ENCODE results near the gene SSR1. TPM values are rescaled to one million over a fixed set of nuclear protein-coding genes. Genes with fewer than 3 reads are reported as not detected.

SSR1 gene
- total and polyA plus RNA-seq, 9 of the 15 experiments (the other 6 are each of a cell fraction or from before 2014, with no cell fraction given): 87.7 to 220 (median 144) TPM

DNA sequence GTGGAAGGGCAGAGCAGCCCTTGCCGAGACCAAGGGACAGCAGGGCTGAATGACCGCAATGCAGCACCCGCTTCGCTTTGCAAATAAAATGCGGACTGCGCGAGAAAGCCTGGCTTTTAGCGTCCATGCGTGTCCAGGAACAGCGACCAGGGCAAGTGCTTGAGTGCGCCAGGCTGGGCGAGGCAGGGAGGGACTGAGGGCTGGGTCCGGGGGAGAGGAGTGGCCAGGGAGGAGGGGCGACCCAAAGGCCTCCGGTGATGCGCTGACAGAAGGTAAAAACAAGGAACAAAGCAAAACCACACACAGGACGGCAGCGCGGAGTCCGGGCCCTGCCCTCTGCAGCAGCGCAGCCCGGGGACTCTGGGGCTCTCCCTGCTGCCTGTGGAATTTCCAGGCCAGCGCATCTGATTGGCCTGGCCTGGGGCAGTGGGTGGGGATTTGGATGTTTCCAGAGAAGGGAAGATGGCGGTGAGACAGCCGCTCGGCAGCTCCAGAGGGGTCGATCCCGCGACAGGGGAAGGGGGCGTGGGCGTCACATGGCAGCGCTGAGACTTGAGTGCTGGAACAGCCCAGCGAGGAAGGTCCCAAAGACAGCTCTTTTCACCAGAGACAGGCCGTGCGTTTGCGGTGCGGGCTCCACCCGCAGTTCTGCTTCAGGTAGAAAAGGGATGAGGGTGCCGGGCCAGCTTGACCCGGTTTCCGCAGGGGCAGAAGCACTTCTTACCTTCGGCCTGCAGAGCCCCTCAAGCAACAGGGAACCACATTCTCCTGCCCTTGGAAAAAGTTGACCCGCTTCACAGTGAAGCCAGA, 51.8 kb downstream of the SSR1 start (continued):
- TF ChIP-seq, protein P1, sequence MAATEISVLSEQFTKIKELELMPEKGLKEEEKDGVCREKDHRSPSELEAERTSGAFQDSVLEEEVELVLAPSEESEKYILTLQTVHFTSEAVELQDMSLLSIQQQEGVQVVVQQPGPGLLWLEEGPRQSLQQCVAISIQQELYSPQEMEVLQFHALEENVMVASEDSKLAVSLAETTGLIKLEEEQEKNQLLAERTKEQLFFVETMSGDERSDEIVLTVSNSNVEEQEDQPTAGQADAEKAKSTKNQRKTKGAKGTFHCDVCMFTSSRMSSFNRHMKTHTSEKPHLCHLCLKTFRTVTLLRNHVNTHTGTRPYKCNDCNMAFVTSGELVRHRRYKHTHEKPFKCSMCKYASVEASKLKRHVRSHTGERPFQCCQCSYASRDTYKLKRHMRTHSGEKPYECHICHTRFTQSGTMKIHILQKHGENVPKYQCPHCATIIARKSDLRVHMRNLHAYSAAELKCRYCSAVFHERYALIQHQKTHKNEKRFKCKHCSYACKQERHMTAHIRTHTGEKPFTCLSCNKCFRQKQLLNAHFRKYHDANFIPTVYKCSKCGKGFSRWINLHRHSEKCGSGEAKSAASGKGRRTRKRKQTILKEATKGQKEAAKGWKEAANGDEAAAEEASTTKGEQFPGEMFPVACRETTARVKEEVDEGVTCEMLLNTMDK (IDR thresholded peaks at IDR 0.05; ENCODE audit: borderline replicate concordance, insufficient read depth, low read depth, low read length, poor library complexity, severe bottlenecking): no peak
- TF ChIP-seq, protein P2, sequence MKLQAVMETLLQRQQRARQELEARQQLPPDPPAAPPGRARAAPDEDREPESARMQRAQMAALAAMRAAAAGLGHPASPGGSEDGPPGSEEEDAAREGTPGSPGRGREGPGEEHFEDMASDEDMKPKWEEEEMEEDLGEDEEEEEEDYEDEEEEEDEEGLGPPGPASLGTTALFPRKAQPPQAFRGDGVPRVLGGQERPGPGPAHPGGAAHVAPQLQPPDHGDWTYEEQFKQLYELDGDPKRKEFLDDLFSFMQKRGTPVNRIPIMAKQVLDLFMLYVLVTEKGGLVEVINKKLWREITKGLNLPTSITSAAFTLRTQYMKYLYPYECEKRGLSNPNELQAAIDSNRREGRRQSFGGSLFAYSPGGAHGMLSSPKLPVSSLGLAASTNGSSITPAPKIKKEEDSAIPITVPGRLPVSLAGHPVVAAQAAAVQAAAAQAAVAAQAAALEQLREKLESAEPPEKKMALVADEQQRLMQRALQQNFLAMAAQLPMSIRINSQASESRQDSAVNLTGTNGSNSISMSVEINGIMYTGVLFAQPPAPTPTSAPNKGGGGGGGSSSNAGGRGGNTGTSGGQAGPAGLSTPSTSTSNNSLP (IDR thresholded peaks at IDR 0.05; ENCODE audit: borderline replicate concordance, low read depth, low read length): no peak
- TF ChIP-seq FUS (optimal IDR thresholded peaks at IDR 0.05; ENCODE audit: low read depth, low read length): no peak
- no peak for TF ChIP-seq EZH2 (IDR thresholded peaks at IDR 0.05; ENCODE audit: borderline replicate concordance, low read depth, low read length)
- TF ChIP-seq, protein P3, sequence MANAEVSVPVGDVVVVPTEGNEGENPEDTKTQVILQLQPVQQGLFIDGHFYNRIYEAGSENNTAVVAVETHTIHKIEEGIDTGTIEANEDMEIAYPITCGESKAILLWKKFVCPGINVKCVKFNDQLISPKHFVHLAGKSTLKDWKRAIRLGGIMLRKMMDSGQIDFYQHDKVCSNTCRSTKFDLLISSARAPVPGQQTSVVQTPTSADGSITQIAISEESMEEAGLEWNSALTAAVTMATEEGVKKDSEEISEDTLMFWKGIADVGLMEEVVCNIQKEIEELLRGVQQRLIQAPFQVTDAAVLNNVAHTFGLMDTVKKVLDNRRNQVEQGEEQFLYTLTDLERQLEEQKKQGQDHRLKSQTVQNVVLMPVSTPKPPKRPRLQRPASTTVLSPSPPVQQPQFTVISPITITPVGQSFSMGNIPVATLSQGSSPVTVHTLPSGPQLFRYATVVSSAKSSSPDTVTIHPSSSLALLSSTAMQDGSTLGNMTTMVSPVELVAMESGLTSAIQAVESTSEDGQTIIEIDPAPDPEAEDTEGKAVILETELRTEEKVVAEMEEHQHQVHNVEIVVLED (CRISPR knock-in tag; IDR thresholded peaks at IDR 0.05): no peak
- TF ChIP-seq ELF1 (tag; IDR thresholded peaks at IDR 0.05): no peak
- no peak for TF ChIP-seq SMAD4 (CRISPR knock-in tag; conservative IDR thresholded peaks at IDR 0.05)
- no peak for TF ChIP-seq HMGN3 (IDR thresholded peaks at IDR 0.05; ENCODE audit: borderline replicate concordance, extremely low read depth, insufficient read length, low read depth, low read length)
- TF ChIP-seq STAT5B (CRISPR knock-in tag; IDR thresholded peaks at IDR 0.05): no peak
- no peak for TF ChIP-seq MYBL2 (IDR thresholded peaks at IDR 0.05; ENCODE audit: low read depth)
- no peak for TF ChIP-seq MYBL2 (CRISPR knock-in tag; IDR thresholded peaks at IDR 0.05; ENCODE audit: borderline replicate concordance)
- TF ChIP-seq, protein P4, sequence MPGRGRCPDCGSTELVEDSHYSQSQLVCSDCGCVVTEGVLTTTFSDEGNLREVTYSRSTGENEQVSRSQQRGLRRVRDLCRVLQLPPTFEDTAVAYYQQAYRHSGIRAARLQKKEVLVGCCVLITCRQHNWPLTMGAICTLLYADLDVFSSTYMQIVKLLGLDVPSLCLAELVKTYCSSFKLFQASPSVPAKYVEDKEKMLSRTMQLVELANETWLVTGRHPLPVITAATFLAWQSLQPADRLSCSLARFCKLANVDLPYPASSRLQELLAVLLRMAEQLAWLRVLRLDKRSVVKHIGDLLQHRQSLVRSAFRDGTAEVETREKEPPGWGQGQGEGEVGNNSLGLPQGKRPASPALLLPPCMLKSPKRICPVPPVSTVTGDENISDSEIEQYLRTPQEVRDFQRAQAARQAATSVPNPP (IDR thresholded peaks at IDR 0.05; ENCODE audit: borderline replicate concordance, insufficient read depth, insufficient read length): no peak
- TF ChIP-seq SIN3B (IDR thresholded peaks at IDR 0.05; ENCODE audit: low read depth): no peak
- no peak for TF ChIP-seq ZNF586 (CRISPR knock-in tag; conservative IDR thresholded peaks at IDR 0.05)
- TF ChIP-seq TFAM (CRISPR knock-in tag; conservative IDR thresholded peaks at IDR 0.05): no peak
- no peak for TF ChIP-seq NCOA2 (IDR thresholded peaks at IDR 0.05; ENCODE audit: partially characterized antibody in 2 of 2)
- TF ChIP-seq SRSF3 (IDR thresholded peaks at IDR 0.05; ENCODE audit: insufficient read depth, low read length): no peak
- TF ChIP-seq, protein P5, sequence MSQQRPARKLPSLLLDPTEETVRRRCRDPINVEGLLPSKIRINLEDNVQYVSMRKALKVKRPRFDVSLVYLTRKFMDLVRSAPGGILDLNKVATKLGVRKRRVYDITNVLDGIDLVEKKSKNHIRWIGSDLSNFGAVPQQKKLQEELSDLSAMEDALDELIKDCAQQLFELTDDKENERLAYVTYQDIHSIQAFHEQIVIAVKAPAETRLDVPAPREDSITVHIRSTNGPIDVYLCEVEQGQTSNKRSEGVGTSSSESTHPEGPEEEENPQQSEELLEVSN (IDR thresholded peaks at IDR 0.05; ENCODE audit: borderline replicate concordance in 1 of 2, extremely low read depth in 1 of 2, insufficient read depth in 1 of 2, insufficient read length in 1 of 2, low read depth in 1 of 2, low read length in 1 of 2, poor library complexity in 1 of 2, severe bottlenecking in 1 of 2): no peak
